Cerebellar cortex (tissue), 1 donor: ENCODE measurements around the gene TBC1D2B.

Source experiments
- DNase-seq: peaks from one replicate; pipeline ENCODE4 v3.0.0-alpha.2; 2015; ENCODE audit warnings: low spot score

Gene TBC1D2B

DNA sequence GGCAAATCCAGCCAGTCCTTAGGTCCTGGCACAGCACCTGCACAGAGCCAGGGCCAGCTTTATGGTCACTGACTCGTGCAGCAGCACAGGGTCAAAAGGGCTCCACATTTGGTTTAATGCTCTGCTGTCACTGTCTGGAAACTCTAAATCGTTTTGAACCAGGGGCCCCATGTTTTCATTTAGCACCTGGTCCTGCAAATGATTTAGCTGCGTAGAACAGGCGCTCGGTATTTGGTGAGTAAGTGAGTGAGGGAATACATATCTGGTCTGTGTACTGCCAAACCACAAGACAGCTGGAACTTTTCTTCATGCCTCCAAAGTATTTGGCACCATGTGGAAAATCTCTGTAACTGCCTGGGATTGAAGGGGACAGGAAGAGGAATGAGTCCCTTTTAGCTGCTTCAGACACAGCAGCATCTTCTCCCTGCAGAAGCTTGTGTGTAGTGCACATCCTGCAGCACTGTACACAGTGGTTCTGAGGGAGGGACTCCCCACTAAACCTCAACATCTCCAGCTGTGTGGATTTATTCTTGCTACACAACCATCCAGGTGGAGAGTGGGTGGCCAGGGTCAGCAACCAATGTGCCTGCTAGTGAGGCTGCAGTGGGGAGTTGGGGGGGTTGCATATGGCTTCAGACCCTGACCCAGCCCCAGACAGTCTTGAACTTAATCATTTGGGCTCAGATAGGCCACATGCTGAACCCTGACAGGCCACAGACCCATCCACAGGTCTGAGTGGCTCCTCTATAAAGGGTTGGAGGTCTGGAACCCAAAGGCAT is 15.9 kb upstream of the TBC1D2B start:
- no peak for DNase-seq

DNA sequence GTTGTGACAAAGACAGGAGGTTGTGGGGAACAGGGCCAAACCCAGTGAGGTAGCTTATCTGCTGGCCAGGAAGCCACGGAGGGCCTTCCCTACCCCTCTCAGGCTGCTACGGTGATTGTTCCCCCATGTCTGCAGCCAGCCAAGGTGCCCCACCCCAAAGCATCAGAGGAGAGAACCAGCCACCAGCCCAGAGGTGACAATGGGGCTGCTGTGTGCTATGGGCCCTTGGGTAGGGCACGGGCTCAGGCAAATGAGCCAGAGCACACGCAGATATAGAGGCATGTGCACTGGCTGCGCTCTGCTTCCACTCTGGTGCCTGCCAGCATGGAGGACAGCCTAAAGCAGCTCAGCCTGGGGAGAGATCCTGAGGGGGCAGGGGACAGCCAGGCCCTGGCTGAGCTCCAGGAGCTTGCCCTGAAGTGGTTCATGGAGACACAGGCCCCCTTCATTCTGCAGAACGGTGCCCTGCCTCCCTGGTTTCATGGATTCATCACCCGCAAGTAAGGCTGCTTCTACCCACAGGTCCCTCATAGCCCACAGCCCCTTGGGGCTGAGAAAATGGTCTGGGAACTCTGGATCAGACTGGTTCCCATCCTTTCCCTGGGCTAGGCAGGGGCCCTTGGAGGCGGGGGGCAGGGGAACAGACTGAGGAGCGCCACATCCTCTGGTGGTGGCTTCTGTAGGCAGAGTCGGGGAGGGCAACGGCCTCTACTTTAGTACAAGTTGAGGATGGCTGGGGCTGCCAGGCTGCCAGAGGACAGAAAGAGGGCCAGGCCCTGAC is 14.9 kb upstream of the TBC1D2B start, which contains the start of gene SH2D7:
SH2D7 (plus strand) TSS at position 301 of the 781 bp plus-strand sequence; CDS start at position 325, 24 bp downstream.
- no peak for DNase-seq

DNA sequence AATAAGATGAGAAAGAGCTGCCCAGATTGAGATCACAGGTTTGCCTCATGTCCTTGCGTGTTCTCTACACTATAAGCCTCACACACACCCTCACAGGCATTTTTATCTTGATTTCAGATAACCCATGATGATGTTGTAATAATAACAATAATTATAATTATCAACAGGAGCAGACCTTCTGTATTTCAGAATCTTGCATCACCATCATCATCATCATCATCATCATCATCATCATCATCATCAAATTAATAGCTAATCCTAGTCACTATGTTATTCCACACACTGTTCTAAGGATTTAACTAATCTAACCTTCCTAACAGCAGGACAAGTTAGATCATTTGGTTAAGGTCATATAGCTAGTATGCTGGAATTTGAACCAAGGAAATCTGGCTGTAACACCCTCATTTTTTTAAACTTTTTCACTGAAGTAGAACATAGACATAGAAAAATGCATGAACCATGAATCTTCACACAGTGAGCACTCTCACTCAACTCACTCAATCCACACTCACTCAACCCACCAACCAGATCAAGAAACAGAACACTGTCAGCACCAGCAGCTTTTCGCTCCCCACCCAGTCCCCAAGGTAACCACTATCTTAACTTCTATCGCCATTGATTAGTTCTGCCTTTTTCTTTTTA is 13.0 kb upstream of the TBC1D2B start:
- DNase-seq = no peak

DNA sequence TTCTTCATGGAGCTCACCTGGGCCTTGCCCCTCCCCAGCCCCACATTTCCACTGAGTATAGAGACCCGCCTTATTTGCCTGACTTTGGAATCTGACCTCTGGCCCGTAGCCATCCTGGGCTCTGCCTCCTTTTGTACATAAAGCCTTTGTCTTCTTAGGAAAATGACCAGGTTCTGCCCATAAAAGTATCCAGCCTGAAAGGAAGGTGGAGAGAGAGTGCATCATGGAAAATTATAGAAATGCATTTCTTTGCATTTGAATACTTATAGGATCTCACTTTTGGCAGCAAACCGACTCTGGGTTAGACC is 11.2 kb upstream of the TBC1D2B start:
- no peak for DNase-seq

DNA sequence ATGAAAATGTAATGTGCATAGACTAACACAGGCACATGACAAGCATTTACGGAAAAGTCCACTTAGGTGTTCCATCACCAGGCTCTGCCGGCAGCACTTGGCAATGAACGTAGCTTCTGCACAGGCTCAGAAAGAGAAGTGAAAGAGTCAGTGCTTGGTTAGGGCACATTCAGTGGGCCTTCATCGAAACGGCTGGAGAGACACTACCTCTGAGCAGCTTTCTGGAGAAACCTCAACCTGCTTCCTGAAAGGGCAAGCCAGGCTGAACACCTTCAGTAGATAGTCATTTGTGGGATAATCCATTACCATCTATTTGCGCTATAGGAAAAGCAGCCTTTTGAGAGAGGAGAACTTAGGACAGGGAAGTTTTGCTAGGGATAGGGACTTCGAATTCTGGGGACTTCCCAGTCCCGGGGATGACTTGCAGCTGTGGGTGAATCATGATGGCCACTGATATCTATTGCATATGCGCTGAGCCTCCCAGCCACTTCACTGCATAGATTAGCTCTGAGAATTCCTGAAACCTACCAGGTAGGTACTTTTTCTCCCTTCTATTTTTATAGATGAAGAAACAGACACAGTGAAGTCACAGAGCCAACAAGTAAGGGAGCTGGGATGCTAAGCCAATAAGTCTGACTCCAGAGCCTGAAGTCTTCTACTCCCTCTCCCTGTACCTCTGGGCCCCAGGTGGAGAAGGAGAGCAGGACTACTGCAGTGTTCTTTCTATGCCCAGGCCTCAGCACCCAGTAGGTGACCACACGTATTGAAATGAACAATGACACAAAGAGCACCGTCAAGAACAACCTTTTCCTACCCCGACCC is 10.7 kb upstream of the TBC1D2B start:
- no peak for DNase-seq

DNA sequence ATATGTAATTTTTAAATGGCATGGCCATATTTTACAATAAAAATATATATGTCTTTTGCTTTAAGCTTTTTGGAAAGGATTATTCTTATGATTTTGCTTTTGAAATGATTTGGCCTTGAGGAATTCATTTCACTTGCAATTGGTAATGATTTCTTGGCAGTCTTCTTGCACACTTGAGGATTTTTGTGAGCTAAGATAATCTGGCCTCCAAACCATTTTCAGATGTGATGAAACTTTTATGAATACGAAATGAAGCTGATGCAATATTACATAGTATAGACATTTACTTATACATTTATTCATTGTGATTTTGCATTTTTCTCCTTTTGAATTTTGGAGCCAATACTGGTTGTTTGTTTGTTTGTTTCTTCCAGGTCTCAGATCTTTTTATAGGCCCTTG is 8.4 kb upstream of the TBC1D2B start:
- no peak for DNase-seq

DNA sequence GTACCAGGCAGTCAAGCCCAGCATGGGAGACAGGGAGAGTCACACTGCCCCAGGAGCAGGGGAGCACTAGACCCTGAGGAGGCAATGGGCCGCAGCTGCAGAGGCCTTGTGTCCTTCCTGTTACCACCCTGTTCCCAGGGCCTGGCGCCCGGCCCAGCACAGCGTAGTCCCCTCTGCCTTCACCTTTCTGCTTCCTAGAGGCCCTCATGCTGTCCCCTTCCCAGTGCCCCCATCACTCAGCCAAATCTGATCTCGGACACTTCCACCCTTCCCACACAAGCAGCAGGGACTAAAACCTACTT is 6.9 kb upstream of the TBC1D2B start:
- no peak for DNase-seq

DNA sequence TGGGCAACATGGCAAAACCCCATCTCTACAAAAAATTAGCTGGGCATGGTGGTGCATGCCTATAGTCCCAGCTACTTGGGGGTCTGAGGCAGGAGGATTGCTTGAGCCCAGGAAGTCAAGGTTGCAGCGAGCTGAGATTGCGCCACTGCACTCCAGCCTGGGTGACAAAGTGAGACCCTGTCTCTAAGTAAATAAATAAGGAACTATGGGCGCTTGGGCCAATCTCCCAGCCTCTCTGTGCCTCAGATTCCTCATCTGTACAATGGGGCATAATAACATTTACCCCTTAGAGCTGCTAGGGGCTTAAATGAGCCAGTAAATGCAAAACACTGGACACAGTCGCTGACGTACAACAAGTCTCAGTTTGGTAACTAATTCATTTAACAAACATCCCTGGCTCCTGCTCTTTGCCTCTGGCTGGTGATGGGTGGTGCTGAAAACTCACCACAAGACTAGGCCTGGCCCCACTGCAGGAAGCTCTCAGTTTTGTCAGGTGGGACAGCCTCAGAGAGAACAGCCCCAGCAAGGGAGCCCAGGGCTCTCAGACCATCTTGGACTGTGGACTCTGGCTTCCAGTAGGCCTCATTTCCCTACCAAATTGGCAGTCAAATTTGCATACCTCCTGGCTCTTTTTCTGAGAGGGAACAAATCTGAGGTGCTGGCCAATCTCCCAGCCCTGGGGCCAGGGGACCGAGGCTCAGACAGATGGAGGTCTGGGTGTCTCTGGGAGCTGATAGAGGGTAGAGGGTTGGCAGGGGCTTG is 6.4 kb upstream of the TBC1D2B start:
- no peak for DNase-seq

DNA sequence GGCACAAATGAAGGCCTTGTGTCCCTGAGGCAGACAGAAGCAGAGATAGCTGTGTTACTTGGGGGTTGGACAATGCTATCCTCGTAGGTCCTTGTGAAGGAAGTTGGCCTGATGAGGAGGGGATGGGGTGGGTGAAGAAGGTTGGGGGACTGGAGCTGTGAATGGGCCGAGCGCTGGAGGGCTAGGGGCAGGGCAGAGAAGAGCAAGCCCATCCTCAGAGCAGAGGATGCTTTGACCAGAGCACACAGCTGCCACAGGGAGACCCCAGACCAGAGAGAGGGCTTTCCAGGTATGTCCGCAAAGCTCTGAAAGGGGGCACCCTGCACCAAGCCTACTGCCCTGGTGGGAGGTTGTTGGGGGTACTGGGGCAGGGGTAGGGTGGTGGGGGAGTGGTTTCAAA is 5.7 kb upstream of the TBC1D2B start:
- DNase-seq = no peak

DNA sequence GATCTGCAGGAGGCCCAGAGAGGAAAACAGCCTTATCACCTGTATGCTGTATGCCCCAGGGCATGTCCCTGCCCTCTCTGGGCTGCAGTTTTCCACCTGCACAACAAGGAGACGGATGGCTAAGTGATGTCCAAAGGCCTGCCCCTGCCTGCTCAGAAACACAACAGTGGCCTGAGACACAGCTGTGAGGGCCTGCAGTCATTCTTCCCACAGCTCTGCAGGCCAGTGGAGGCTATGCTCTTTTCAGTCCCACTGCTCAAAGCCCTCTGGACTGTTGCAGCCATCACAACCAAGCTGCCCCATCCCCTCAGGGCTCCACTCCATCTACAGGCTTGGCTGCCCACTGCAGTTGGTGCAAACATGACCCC is 5.2 kb upstream of the TBC1D2B start:
- DNase-seq = no peak

DNA sequence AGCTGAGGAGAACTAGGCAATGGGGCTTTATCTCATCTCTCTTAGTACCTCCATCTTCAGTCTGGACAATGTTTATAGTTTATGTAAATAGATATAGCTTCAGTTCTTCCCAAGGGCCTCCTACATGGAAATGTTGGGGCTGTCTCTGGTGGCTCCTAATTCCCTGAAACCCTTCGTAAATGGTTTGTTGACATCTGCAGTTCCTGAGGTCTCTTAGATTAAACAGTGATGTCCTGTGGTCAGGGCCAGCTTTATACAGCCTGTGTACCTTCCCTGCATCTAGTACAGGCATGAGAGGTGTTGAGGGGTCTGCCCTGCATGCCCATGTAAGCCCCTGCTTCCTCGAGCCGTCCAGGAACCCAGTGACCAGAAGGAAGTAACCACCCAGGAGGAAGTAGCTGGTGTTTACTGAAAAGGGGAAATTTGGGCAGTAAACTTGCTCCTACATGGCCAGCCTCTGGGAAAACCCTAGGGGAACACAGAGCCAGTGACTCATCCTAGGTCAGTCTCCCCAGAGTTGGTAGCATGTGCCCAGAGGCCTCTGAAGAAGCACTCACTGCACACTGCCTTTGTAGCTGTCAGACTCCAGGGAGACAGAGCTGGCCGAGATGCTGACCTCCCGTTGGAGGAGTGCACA is 4.7 kb upstream of the TBC1D2B start:
- DNase-seq = no peak

DNA sequence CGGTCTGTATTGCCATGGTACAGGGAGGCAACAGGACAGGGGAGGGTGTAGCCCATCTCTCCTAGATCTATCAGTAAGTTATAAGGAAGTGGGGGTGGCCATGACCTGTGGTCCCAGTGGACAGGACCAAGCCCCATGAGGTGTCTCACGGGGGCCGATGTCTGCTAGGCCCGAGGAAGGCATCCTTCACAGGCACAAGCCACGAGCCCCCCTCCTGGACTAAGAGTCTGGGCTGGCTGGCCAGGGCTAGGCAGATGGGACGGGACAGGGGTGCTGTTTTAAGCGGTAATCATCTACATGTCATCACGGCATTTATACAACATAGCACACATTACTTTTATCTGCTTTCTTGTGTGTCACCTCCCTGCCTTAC is 2.6 kb upstream of the TBC1D2B start:
- DNase-seq = no peak

DNA sequence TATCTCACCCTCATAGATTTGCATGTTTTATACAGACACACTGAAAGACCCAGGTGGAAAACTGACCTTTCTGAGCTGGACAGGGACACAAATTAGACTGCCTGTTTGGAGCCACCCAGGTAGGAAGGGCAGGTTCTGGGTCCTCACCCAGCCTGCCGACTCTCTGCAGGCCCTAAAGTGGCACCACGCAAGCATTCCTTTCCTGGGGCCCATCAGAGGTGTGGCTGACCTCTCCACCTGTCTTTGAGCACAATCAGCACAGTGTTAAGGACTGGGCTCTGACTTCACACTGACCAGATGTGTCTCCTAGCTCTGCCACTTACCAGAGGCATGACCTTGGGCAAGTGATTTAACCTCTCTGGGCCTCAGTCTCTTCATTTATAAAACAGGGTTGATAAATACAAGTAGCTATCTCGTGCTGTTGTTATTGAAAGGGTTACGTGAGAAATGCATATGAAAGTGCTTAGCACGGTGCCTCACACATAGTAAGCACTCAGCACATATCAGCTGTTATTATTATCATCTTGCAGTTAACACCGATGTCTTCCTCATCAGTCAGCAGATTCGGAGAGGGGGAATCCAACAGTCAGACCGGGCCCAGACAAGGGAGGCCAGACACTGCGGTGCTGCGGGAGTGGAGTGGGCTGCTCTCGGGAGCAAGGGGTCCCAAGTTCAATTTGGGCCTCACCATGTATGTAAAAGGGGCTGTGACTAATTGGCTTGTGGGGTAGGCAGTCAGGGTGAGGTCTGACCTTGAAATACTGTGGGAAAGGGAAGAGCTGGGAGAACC is 2.0 kb upstream of the TBC1D2B start:
- no peak for DNase-seq

DNA sequence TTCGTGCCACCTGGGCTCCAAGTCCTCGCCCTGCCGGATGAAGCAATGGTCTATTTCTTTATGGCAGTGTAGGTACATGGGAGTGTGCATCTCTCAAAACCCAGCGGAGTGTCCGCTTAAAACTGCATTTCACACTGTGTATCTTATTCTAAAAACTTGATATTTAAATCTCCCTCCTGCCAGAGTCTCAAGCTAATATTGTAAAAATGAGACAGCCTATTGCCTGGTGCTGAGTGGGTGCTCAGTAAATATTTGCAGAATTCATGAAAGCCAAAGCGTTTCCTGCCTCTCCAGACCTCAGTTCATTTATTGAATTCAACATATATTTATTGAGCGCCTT is 330 bp upstream of the TBC1D2B start:
- no peak for DNase-seq

DNA sequence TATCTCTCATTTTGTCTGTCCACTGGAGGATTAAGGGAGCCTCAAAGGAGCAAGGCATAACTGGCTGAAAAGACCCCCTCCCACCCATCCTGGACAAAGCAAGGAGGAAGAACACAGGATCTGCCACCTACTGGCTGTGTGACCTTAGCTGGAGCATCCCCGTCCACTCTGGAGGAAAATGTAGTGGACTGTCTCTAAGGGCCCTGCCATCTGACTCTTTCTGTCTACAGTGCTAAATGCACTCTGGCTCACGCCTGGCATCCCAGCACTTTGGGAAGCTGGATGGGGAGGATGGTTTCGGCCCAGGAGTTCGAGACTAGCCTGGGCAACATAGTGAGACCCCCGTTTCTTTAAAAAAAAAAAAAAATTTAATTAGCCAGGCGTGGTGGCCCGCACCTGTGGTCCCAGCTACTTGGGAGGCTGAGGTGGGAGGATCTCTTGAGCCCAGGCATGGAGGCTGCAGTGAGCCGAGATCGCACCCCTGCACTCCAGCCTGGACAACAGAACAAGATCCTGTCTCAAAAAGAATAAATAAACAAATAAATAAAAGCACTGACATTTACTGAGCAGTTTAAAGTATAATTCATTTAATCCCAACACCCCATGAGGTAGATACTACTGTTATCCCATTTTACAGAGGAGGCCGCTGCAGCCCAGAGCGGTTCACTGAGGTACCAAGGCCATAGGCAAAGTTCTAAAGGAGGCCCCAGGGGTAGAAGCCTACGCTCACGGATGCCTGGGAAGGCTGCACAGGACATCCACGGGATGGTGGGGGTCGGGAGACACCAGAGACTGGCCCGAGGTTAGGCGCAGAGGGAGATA is 1.1 kb downstream of the TBC1D2B start:
- DNase-seq = peak; percentile 47

DNA sequence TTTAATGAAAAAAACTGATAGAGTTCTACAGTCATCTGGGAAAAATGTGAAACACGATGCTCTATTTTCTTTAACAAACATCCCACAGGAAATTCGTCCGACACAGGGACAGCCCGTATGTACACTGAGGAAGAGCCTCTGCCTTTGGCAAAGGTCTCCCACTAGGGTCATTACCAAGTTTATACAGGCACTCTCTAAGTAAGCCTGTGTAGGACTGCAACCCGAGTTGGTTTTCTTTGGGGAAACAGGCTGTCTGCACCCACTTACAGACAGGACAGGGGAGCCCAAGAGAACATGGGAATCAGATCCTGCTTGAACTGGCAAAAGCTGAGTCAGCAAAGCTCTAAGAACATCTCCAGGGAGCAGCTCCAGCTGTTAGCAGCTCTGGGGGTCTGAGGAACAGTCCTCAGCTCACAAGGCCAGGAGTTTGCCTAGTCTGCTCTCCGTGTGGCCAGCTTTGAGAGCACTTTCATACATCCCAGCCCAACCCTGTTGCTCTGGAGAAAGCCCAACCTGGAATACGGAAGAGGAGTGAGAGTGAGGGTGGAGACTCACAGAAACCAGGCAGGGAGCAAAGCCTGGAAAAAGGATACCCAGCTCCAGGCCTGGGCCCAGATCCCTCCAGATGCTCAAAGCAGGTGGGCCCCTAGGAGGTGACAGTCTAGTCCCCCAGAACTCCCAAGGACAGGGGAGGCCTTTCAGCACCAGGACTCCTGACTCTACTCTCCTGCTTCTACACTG is 1.9 kb downstream of the TBC1D2B start:
- DNase-seq = peak; percentile 70

DNA sequence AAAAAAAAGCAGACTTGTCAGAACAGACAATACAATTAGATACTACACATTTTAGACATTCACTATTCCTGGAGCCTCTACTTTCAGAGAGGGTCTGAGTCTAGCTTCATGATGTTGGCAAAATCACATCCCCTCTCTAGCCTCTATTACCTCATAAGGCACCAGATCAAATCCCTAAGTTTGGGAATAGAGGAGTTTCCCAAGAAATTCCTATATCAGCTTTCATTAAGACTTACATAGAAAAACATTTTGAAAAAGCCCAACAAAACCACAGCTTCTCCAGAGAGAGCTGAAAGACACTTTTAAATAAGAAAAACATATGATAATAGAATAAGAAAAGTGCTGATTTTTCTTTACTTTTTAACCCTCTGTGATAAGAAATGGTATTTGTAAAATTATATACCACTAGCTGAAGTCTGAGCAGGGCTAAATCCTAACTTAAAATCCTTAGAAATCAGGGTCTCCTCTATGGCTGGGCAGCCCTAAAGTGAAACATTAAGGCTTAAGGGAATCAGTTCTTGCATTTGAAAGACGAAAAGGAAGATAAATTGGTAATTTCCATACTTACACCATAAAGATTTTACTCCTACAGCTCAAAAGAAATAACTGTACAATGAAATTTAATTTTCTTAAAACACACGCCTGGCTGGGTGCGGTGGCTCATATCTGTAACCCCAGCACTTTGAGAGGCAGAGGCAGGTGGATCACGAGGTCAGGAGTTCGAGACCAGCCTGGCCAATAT is 4.3 kb downstream of the TBC1D2B start:
- no peak for DNase-seq
